Measurements from ENCODE around the gene MKKS. TPM values are rescaled to one million over a fixed set of nuclear protein-coding genes. Genes with fewer than 3 reads are reported as not detected.

MKKS gene
- total RNA-seq, 2 donors from 2014 or later: 4.7 to 5.0 TPM

Other genes starting within 250 kb of the MKKS start
- gene SNAP25, start 215.4 kb downstream of the MKKS start, total RNA-seq: not detected
- 1 to 10 TPM; 4.0 to 4.6 TPM for gene SLX4IP, start 1.1 kb upstream of the MKKS start, total RNA-seq
- 1 to 10 TPM; 4.3 to 4.6 TPM for gene JAG1, start 239.8 kb upstream of the MKKS start, total RNA-seq

Data from T-helper 17 cell (primary cell).